Prostate gland (tissue), 2 donors: Measurements from ENCODE around the gene PHLPP1.

Experiments used
- CTCF ChIP-seq, 4 experiments: fragments of 200-600 bp in 2 of 4; fragments of 450-650 bp in 2 of 4; sonication (generic) in 2 of 4; IDR thresholded peaks; 1 replicate in 3 of 4; 2 replicates in 1 of 4; pipeline ENCODE4 v1.5.1; 2016 to 2019; ENCODE audit warnings: antibody characterized with exemption in 4 of 4, mild to moderate bottlenecking in 2 of 4, moderate library complexity in 2 of 4
- POLR2A ChIP-seq: fragments of 450-650 bp; IDR thresholded peaks from one replicate; pipeline ENCODE4 v1.6.1; 2016; ENCODE audit warnings: antibody characterized with exemption, mild to moderate bottlenecking
- POLR2AphosphoS5 ChIP-seq: sonication (generic); formaldehyde crosslinking; IDR thresholded peaks from one replicate; pipeline ENCODE4 v1.6.1; 2017; ENCODE audit warnings: antibody characterized with exemption

- TF ChIP-seq CTCF (IDR thresholded peaks at IDR 0.05), result no peak
- no peak for TF ChIP-seq POLR2A
- no peak for TF ChIP-seq POLR2AphosphoS5
Observed at GRCh38 chr18:62833494-62833893, 118.2 kb downstream of the PHLPP1 start.
